Stimulated activated CD8-positive, alpha-beta memory T cell treated with anti-CD3 and anti-CD28 coated beads, Interleukin-12 subunit alpha, Interleukin-12 subunit beta, amount 100 ng/mL, for 24 hours (primary cell): ENCODE results near the gene SLC36A3.
A peak's percentile ranks its signal among the peaks of the same experiment; 100 is the strongest.
"Not testable (repeated sequence)": the region's sequence is repeated elsewhere in the genome, so short reads cannot be mapped to it uniquely, and the experiment has no call there.

Source experiments
- DNase-seq: peaks from one replicate; pipeline ENCODE4 v3.0.0-alpha.2; 2020; ENCODE audit errors: extremely low read depth

Gene SLC36A3

GRCh38 chr5:151258816-151259215 is 44.8 kb downstream of the SLC36A3 start:
- DNase-seq, result no peak

GRCh38 chr5:151258201-151258611 is 45.4 kb downstream of the SLC36A3 start:
- no peak for DNase-seq

GRCh38 chr5:151257731-151258181 is 45.8 kb downstream of the SLC36A3 start:
- DNase-seq, result no peak

- DNase-seq, result no peak
Measured at GRCh38 chr5:151255621-151256286, 47.8 kb downstream of the SLC36A3 start.

GRCh38 chr5:151254990-151255389 is 48.6 kb downstream of the SLC36A3 start:
- not testable (repeated sequence) for DNase-seq

GRCh38 chr5:151254556-151254955 is 49.0 kb downstream of the SLC36A3 start:
- DNase-seq, result no peak

- DNase-seq, result no peak
Measured at GRCh38 chr5:151253605-151253950, 50.0 kb downstream of the SLC36A3 start.

- peak; percentile 99 for DNase-seq
Measured at GRCh38 chr5:151252762-151253604, 50.6 kb downstream of the SLC36A3 start, which contains the start of gene GM2A. Gene GM2A, plus strand, starts transcription at chr5:151253185. Its CDS starts 32 bp downstream, at chr5:151253217.

- no peak for DNase-seq
Measured at GRCh38 chr5:151251621-151252020, 51.9 kb downstream of the SLC36A3 start.

- no peak for DNase-seq
Measured at GRCh38 chr5:151251001-151251551, 52.5 kb downstream of the SLC36A3 start.

GRCh38 chr5:151250346-151251000 is 53.1 kb downstream of the SLC36A3 start:
- no peak for DNase-seq

GRCh38 chr5:151249281-151249680 is 54.3 kb downstream of the SLC36A3 start:
- DNase-seq, result no peak

GRCh38 chr5:151248651-151249050 is 54.9 kb downstream of the SLC36A3 start:
- DNase-seq, result no peak

- DNase-seq, result no peak
Measured at GRCh38 chr5:151245680-151246219, 57.8 kb downstream of the SLC36A3 start.

- no peak for DNase-seq
Measured at GRCh38 chr5:151244206-151244605, 59.4 kb downstream of the SLC36A3 start.

GRCh38 chr5:151243564-151243963 is 60.0 kb downstream of the SLC36A3 start:
- DNase-seq, result no peak

GRCh38 chr5:151243127-151243526 is 60.4 kb downstream of the SLC36A3 start:
- no peak for DNase-seq

GRCh38 chr5:151240924-151241635 is 62.5 kb downstream of the SLC36A3 start:
- no peak for DNase-seq

GRCh38 chr5:151240268-151240835 is 63.2 kb downstream of the SLC36A3 start:
- not testable (repeated sequence) for DNase-seq

- DNase-seq, result no peak
Measured at GRCh38 chr5:151239237-151239861, 64.2 kb downstream of the SLC36A3 start.
